H1 (cell line): ENCODE data around the gene FCER2.

Experiments used
- CTCF ChIP-seq, 3 experiments: IDR thresholded peaks; 1 replicate in 2 of 3; 2 replicates in 1 of 3; pipeline versions ENCODE4 v1.5.1 to v1.6.1; 2011; ENCODE audit warnings: low read length in 3 of 3, mild to moderate bottlenecking in 3 of 3, inconsistent platforms in 2 of 3, low read depth in 1 of 3, moderate library complexity in 1 of 3; ENCODE audit not compliant: insufficient read depth in 1 of 3; ENCODE audit errors: control extremely low read depth in 1 of 3
- KDM1A ChIP-seq: fragments of 200-600, 300-600 bp; sonication (generic); IDR thresholded peaks from 2 replicates; pipeline ENCODE4 v1.7.1; 2016; ENCODE audit warnings: mild to moderate bottlenecking, low read length, borderline replicate concordance
- POLR2A ChIP-seq, 2 experiments: IDR thresholded peaks; 1 replicate in 1 of 2; 2 replicates in 1 of 2; pipeline ENCODE4 v1.6.1; 2011; ENCODE audit warnings: low read depth in 2 of 2, low read length in 2 of 2, mild to moderate bottlenecking in 2 of 2; ENCODE audit errors: control extremely low read depth in 1 of 2
- POLR2AphosphoS5 ChIP-seq: IDR thresholded peaks from 2 replicates; pipeline ENCODE4 v1.6.1; 2011; ENCODE audit warnings: low read depth, low read length

DNA sequence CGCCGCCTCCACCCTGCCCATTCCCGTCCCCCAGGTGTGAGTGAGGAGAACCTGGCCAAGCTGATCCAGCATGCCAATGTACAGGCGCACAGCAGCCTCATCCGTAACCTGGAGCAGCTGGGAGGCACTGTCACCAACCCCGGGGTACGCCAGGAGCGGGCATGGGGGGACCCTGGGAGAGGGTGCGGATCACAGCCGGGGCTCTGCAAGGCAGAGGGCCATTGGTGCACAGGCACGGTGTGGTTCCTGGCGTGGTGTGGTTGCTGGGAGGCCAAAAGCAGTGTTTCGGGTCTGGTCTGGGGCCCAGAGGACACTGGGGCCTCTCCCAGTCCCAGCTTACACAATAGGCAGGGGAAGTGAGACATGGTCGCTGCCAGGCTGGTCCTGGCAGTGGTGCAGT is 56.8 kb downstream of the FCER2 start:
- no peak for TF ChIP-seq POLR2A (IDR thresholded peaks at IDR 0.05; ENCODE audit: control extremely low read depth in 1 of 2, low read depth in 2 of 2, low read length in 2 of 2)
- TF ChIP-seq POLR2AphosphoS5 = no peak
- no peak for TF ChIP-seq CTCF (IDR thresholded peaks at IDR 0.05; ENCODE audit: control extremely low read depth in 1 of 3, insufficient read depth in 1 of 3, low read depth in 1 of 3, low read length in 3 of 3)
- TF ChIP-seq KDM1A = no peak
